A549 (cell line): ENCODE results near the gene FRMD3.

Experiments used
- CTCF ChIP-seq: fragments of >200 bp; sonication (Bioruptor Twin); formaldehyde crosslinking; IDR thresholded peaks from 3 replicates; pipeline ENCODE4 v1.5.1; 2016
- EP300 ChIP-seq, 2 experiments: fragments of >200 bp; sonication (Bioruptor Twin); formaldehyde crosslinking; IDR thresholded peaks; 2 replicates in 1 of 2; 3 replicates in 1 of 2; pipeline ENCODE4 v1.6.1; 2016 to 2017
- PHF8 ChIP-seq: fragments of 200-600 bp; sonication (generic); IDR thresholded peaks from 2 replicates; pipeline ENCODE4 v1.6.1; 2016; ENCODE audit warnings: low read depth, mild to moderate bottlenecking, antibody characterized with exemption, moderate library complexity, borderline replicate concordance
- TFCP2L1 ChIP-seq: fragments of 250-450 bp; sonication (Bioruptor Pico); IDR thresholded peaks from 2 replicates; pipeline ENCODE4 v1.5.0; 2021; ENCODE audit warnings: mild to moderate bottlenecking
- USF2 ChIP-seq: fragments of 450-650 bp; IDR thresholded peaks from 2 replicates; pipeline ENCODE4 v1.6.1; 2014; ENCODE audit warnings: antibody characterized with exemption

GRCh38 chr9:83429229-83429628, 109.0 kb downstream of the FRMD3 start:
- TF ChIP-seq TFCP2L1 (CRISPR knock-in tag) (no peak), EP300 (IDR thresholded peaks at IDR 0.05) (no peak), CTCF (no peak), USF2 (no peak), PHF8 (no peak)
